SK-N-SH (cell line): ENCODE data around the gene SLC26A8.

Experiments
- EP300 ChIP-seq, 2 experiments: IDR thresholded peaks; 2 replicates each; pipeline versions ENCODE4 v1.4.0 to v1.6.1; 2012; ENCODE audit warnings: borderline replicate concordance in 1 of 2, low read depth in 1 of 2, low read length in 1 of 2
- FOXJ3 ChIP-seq: sonication (generic); formaldehyde crosslinking; IDR thresholded peaks from 2 replicates; pipeline ENCODE4 v1.5.1; 2020; ENCODE audit warnings: mild to moderate bottlenecking, missing genetic modification reagents
- GABPA ChIP-seq: IDR thresholded peaks from 2 replicates; pipeline ENCODE4 v1.4.0; 2012; ENCODE audit warnings: low read depth, mild to moderate bottlenecking
- JUND ChIP-seq: IDR thresholded peaks from 2 replicates; pipeline ENCODE4 v1.4.0; 2012
- NRF1 ChIP-seq: IDR thresholded peaks from 2 replicates; pipeline ENCODE4 v1.6.1; 2012; ENCODE audit warnings: low read depth, mild to moderate bottlenecking, low read length
- POLR2AphosphoS5 ChIP-seq: IDR thresholded peaks from 2 replicates; pipeline ENCODE4 v1.6.1; 2012; ENCODE audit warnings: low read depth, low read length
- RAD21 ChIP-seq: IDR thresholded peaks from 2 replicates; pipeline ENCODE4 v1.6.1; 2012; ENCODE audit warnings: mild to moderate bottlenecking, low read length
- TAF1 ChIP-seq: IDR thresholded peaks from 2 replicates; pipeline ENCODE4 v1.6.1; 2012; ENCODE audit warnings: low read depth, mild to moderate bottlenecking, low read length, moderate library complexity, borderline replicate concordance
- TF ChIP-seq, protein P1 (sequence below): fragments of 200-600 bp; sonication (generic); IDR thresholded peaks from 2 replicates; pipeline ENCODE4 v1.6.1; 2017; ENCODE audit warnings: antibody characterized with exemption, mild to moderate bottlenecking, moderate library complexity
- TF ChIP-seq, protein P2 (sequence below): fragments of 150-350 bp; IDR thresholded peaks from 2 replicates; pipeline ENCODE4 v1.6.1; 2017; ENCODE audit warnings: antibody characterized with exemption, low read length, low read depth, borderline replicate concordance
- TF ChIP-seq, protein P3 (sequence below): IDR thresholded peaks from 2 replicates; pipeline ENCODE4; 2012
- TF ChIP-seq, protein P4 (sequence below): IDR thresholded peaks from 2 replicates; pipeline ENCODE4 v1.4.0; 2012; ENCODE audit warnings: low read depth
- TF ChIP-seq, protein P5 (sequence below): IDR thresholded peaks from 2 replicates; pipeline ENCODE4 v1.4.0; 2012; ENCODE audit warnings: low read depth, borderline replicate concordance

DNA sequence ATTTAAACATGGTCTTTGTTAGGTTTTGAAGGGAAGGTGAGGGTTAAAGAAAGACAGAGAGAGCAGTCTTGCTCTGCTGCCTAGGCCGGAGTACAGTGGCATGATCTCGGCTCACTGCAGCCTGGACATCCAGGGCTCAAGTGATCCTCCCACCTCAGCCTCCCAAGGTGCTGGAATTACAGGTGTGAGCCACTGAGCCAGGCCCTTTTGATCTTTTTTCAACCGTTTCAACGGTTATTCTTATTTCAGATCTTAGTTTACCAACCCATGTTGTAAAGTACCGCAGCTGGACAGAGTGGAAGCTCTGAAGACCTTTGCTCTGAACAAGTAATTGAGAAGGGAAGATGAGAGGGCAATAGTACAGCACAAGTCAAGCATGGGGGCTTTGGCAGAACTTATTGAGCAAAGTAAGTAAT is 102.3 kb downstream of the SLC26A8 start:
- TF ChIP-seq GABPA, result no peak
- no peak for TF ChIP-seq NRF1
- TF ChIP-seq, protein P1, sequence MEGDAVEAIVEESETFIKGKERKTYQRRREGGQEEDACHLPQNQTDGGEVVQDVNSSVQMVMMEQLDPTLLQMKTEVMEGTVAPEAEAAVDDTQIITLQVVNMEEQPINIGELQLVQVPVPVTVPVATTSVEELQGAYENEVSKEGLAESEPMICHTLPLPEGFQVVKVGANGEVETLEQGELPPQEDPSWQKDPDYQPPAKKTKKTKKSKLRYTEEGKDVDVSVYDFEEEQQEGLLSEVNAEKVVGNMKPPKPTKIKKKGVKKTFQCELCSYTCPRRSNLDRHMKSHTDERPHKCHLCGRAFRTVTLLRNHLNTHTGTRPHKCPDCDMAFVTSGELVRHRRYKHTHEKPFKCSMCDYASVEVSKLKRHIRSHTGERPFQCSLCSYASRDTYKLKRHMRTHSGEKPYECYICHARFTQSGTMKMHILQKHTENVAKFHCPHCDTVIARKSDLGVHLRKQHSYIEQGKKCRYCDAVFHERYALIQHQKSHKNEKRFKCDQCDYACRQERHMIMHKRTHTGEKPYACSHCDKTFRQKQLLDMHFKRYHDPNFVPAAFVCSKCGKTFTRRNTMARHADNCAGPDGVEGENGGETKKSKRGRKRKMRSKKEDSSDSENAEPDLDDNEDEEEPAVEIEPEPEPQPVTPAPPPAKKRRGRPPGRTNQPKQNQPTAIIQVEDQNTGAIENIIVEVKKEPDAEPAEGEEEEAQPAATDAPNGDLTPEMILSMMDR, result no peak
- TF ChIP-seq, protein P2, sequence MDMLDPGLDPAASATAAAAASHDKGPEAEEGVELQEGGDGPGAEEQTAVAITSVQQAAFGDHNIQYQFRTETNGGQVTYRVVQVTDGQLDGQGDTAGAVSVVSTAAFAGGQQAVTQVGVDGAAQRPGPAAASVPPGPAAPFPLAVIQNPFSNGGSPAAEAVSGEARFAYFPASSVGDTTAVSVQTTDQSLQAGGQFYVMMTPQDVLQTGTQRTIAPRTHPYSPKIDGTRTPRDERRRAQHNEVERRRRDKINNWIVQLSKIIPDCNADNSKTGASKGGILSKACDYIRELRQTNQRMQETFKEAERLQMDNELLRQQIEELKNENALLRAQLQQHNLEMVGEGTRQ, result no peak
- no peak for TF ChIP-seq JUND
- TF ChIP-seq POLR2AphosphoS5, result no peak
- no peak for TF ChIP-seq RAD21
- TF ChIP-seq, protein P3, sequence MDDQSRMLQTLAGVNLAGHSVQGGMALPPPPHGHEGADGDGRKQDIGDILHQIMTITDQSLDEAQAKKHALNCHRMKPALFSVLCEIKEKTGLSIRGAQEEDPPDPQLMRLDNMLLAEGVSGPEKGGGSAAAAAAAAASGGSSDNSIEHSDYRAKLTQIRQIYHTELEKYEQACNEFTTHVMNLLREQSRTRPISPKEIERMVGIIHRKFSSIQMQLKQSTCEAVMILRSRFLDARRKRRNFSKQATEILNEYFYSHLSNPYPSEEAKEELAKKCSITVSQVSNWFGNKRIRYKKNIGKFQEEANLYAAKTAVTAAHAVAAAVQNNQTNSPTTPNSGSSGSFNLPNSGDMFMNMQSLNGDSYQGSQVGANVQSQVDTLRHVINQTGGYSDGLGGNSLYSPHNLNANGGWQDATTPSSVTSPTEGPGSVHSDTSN, result no peak
- TF ChIP-seq, protein P4, sequence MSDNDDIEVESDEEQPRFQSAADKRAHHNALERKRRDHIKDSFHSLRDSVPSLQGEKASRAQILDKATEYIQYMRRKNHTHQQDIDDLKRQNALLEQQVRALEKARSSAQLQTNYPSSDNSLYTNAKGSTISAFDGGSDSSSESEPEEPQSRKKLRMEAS, result no peak
- TF ChIP-seq TAF1, result no peak
- TF ChIP-seq EP300 (IDR thresholded peaks at IDR 0.05; ENCODE audit: borderline replicate concordance in 1 of 2, low read depth in 1 of 2, low read length in 1 of 2), result no peak
- TF ChIP-seq, protein P5, sequence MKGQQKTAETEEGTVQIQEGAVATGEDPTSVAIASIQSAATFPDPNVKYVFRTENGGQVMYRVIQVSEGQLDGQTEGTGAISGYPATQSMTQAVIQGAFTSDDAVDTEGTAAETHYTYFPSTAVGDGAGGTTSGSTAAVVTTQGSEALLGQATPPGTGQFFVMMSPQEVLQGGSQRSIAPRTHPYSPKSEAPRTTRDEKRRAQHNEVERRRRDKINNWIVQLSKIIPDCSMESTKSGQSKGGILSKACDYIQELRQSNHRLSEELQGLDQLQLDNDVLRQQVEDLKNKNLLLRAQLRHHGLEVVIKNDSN, result no peak
- no peak for TF ChIP-seq FOXJ3 (CRISPR knock-in tag)
